Activated T-helper 17 cell treated with anti-CD3 and anti-CD28 coated beads, Interleukin-2, amount 50 U/mL, for 72 hours (primary cell): Measurements from ENCODE around the gene ACCS. TPM values are rescaled to one million over a fixed set of nuclear protein-coding genes. Genes with fewer than 3 reads are reported as not detected.

ENCODE experiments used
- ATAC-seq: fragments of 150-1000 bp; cut with Tn5 transposase; replicated peaks from 2 replicates; pipeline ENCODE4 v1.10.0; 2021; ENCODE audit warnings: mild to moderate bottlenecking, moderate library complexity
- H3K27ac Mint-ChIP-seq: one replicate; pipeline ENCODE4 v1.8.0; 2022; ENCODE audit warnings: mixed read lengths
- H3K27me3 Mint-ChIP-seq: one replicate; pipeline ENCODE4 v1.8.0; 2022; ENCODE audit warnings: mixed read lengths
- H3K36me3 Mint-ChIP-seq: one replicate; pipeline ENCODE4 v1.8.0; 2022; ENCODE audit warnings: low read depth, mild to moderate bottlenecking, mixed read lengths
- H3K4me1 Mint-ChIP-seq: one replicate; pipeline ENCODE4 v1.8.0; 2022; ENCODE audit warnings: mixed read lengths
- H3K4me3 Mint-ChIP-seq: one replicate; pipeline ENCODE4 v1.8.0; 2022; ENCODE audit warnings: mild to moderate bottlenecking, mixed read lengths
- H3K9me3 Mint-ChIP-seq: one replicate; pipeline ENCODE4 v1.8.0; 2022; ENCODE audit warnings: mixed read lengths
- total RNA-seq, 2 donors: library from RNA; stranded (reverse); gene quantifications; one replicate each; pipeline ENCODE4 v1.2.3, GENCODE V29; 2022

ACCS gene
- total RNA-seq, 2 donors from 2014 or later, result 5.7 to 7.3 TPM

DNA sequence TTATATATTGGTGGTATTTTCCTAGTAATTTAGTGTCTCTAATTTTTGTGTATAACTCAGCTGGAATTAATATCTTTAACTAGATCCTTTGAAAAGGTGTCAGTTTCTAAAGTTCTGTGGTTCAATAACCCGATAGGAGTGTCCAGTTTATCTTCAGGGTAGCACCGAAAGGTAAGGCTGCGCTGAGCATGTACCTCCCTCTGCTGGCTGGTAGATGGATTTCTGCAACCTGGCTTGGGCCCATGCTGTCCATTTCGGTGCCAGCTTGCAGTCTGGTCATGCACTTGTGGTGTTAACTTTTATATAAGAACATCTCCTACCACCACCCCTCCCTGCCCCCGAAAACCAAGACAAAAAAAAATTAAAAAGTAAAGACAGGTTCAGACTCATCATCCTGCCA lies 54.1 kb downstream of the ACCS start:
- Mint-ChIP-seq H3K27me3 (no peaks in the 10 kb centered on the region), H3K4me1 (no peaks in the 10 kb centered on the region), H3K27ac (no peak overlapping the region), H3K36me3 (peaks cover 95% of the 10 kb centered on the region), H3K9me3 (no peaks in the 10 kb centered on the region), H3K4me3 (no peak overlapping the region)
- no peak for ATAC-seq

GRCh38 chr11:44125598-44125997 lies 59.5 kb downstream of the ACCS start:
- no peaks in the 10 kb centered on the region for H3K4me1 Mint-ChIP-seq
- H3K27ac Mint-ChIP-seq, result no peak overlapping the region
- ATAC-seq, result no peak
- H3K4me3 Mint-ChIP-seq, result no peak overlapping the region
- no peaks in the 10 kb centered on the region for H3K9me3 Mint-ChIP-seq
- H3K27me3 Mint-ChIP-seq, result no peaks in the 10 kb centered on the region
- H3K36me3 Mint-ChIP-seq, result peaks cover 95% of the 10 kb centered on the region

DNA sequence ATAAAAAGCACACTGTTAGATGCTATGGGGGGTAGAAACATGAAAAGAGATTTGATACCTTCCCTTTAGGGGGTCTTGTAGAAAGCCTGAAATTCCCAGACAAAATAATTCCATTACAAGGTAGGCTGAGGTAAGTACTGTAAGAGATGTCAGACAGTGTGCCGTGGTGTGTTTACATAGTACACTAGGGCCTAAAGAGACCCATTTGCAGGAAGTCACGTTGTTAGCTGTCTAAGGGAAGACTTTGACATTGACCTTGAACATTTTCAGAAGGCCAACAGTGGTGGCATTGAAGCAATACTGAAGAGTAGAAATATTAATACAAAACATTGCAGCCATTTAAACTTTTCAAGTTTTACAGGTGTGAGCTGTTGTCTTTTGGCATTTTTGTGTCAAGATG lies 60.2 kb downstream of the ACCS start:
- H3K4me3 Mint-ChIP-seq, result no peak overlapping the region
- no peak overlapping the region for H3K27ac Mint-ChIP-seq
- H3K27me3 Mint-ChIP-seq, result no peaks in the 10 kb centered on the region
- no peaks in the 10 kb centered on the region for H3K4me1 Mint-ChIP-seq
- H3K9me3 Mint-ChIP-seq, result no peaks in the 10 kb centered on the region
- ATAC-seq, result no peak
- peaks cover 95% of the 10 kb centered on the region for H3K36me3 Mint-ChIP-seq

DNA sequence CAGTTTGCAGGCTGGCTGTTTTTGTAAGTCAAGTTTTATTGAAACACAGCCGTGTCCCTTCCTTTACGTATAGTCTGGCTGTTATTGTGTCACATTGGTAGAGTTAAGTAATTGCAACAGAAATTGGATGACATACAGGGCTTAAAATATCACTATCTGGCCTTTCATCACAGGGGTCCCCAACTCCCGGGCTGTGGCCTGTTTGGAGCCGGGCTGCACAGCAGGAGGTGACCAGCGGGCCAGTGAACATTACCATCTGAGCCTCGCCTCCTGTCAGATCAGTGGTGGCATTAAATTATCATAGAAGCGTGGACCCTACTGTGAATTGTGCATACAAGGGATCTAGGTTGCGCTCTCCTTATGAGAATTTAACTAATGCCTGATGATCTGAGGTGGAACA lies 61.1 kb downstream of the ACCS start:
- Mint-ChIP-seq H3K9me3 (no peaks in the 10 kb centered on the region), H3K36me3 (peaks cover 90% of the 10 kb centered on the region), H3K4me3 (no peak overlapping the region), H3K4me1 (no peaks in the 10 kb centered on the region), H3K27ac (no peak overlapping the region), H3K27me3 (no peaks in the 10 kb centered on the region)
- no peak for ATAC-seq

DNA sequence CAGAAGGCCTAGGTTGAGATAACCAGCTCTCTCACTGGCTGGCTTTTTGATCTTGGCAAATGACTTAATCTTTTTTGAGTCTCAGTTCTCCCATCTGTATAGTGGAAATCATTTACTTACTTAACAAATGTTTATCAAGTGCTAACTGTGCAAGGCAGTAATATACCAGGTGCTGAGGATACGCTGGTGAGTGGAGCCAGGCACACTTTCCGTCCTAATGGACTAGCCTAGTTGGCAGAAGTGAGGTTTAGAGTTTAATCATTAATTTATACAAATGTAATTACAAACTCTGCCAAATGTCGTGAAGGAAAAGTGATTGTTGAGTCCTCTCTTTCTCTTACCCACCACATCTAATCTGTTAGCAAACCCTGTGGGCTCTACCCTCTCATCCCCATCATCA lies 62.7 kb downstream of the ACCS start:
- ATAC-seq, result no peak
- Mint-ChIP-seq H3K4me3 (no peak overlapping the region), H3K36me3 (peaks cover 91% of the 10 kb centered on the region), H3K4me1 (no peaks in the 10 kb centered on the region), H3K27ac (peak overlapping the region; percentile 23), H3K9me3 (no peaks in the 10 kb centered on the region), H3K27me3 (no peaks in the 10 kb centered on the region)

DNA sequence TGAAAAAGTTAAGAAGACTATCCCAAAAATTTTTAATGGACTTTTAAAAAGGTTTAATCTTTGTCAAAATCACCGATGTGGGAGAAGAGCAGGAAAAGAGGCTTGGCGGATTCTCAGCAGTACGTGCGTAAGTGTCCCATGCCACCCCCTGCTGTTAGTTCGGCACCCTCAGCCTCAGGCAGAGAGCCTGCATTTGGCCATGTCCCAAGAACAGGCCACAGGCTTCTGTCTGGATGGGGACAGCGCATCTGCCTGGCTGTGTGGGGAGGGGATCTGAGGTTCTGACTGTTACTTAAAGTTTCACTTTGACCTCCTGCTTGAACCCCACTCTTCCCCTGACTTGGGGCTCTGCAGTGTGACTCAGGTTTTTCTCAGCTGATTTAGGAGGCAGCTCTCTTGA lies 64.7 kb downstream of the ACCS start:
- Mint-ChIP-seq H3K9me3 (no peaks in the 10 kb centered on the region), H3K4me1 (no peaks in the 10 kb centered on the region), H3K27ac (no peak overlapping the region), H3K36me3 (peaks cover 85% of the 10 kb centered on the region), H3K4me3 (no peak overlapping the region), H3K27me3 (no peaks in the 10 kb centered on the region)
- no peak for ATAC-seq

DNA sequence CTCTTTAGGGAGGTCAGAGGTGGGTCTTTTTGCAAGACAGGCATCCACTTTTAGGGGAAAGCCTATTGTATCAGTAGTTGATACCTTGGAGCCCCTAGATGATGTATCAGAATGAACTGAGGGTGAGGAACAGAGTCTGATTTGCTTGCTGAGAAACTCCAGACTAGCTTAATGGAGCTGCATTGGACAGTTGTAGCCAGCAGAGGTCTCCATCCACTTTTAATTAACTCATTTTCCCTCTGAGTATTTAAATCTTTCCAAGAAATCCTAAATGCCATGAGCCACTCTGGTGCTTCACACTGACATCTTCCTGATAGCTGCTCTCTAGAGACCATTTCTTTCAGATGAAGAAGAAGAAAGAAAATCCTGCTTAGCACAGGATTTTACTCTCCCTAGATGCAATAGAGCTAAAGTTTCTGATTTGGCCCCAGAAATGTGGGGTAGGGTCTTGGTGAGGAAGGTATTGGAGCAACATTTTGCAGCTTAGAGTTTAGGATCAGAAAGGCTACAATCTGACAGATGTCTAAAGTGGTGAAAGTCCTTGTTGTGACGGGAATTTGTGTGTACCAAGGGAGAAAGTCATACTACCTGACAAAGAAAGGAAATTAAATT lies 67.4 kb downstream of the ACCS start:
- Mint-ChIP-seq H3K27me3 (no peaks in the 10 kb centered on the region), H3K27ac (peak overlapping the region; percentile 5), H3K9me3 (no peaks in the 10 kb centered on the region), H3K36me3 (peaks cover 63% of the 10 kb centered on the region), H3K4me1 (no peaks in the 10 kb centered on the region), H3K4me3 (no peak overlapping the region)
- no peak for ATAC-seq

Other genes starting within 250 kb of the ACCS start
- gene ALKBH3, start 185.4 kb upstream of the ACCS start, total RNA-seq, result 10 to 100 TPM; 26.5 to 42.4 TPM
- gene C11orf96, start 123.6 kb upstream of the ACCS start, total RNA-seq, result under 1 TPM in 1 of 2 donors, not detected in 1; 0.26 TPM
- not detected for gene ACCSL, start 18.3 kb upstream of the ACCS start, total RNA-seq
- gene EXT2, start 29.4 kb downstream of the ACCS start, total RNA-seq, result 10 to 100 TPM; 16.9 to 28.9 TPM
- gene ALX4, start 243.9 kb downstream of the ACCS start, total RNA-seq, result not detected